Inferior parietal cortex (tissue), 1 donor: Measurements from ENCODE around the gene RNF157.
"Not testable (repeated sequence)": the region's sequence is repeated elsewhere in the genome, so short reads cannot be mapped to it uniquely, and the experiment has no call there.

Experiments
- DNase-seq: peaks from one replicate; pipeline ENCODE4 v3.0.0-alpha.2; 2016; ENCODE audit errors: extremely low spot score

The RNF157 gene

DNA sequence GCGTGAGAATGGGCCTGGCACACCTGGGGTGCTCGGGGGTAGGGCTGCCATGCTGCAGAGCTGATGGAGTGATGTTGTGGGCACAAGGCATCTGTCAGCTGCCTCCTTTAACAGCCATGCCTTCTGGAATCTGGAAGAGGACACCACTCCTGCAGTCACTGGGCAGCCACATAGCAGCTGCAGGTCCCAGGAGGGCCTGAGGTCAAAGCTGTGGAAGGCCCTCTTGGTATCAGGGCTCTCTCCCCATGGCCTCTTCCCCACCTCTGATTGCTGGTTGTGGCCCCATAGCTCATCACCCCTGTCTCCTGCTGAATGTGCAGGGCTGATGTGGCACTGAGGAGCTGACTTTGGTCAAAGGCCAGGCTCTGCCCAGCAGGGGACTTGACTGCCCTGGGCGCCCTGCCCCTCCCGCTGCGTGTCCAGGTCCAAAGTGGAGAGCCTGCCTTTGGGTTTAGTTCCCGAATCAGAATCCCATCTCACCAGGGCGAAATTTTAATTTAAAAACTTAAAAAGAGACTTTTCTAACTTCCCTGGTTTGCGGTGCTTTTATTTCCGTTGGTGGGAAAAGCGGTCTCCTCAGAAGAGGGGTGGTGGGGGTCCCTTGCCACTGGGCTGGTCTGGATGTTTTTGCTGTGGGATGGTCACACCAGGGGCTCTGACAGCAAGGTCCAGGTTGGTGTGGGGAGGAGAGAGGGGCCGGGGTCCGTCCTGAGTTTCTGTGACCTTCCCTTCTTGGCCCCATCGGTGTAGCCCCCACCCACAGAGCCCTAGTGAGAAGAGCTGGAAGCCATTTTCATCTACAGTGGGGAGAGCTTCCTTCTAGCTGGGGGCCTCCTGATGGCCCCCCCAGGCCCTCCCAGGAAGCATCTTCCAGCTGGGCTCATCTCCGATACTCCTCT is 30.7 kb upstream of the RNF157 start:
- DNase-seq, result no peak

DNA sequence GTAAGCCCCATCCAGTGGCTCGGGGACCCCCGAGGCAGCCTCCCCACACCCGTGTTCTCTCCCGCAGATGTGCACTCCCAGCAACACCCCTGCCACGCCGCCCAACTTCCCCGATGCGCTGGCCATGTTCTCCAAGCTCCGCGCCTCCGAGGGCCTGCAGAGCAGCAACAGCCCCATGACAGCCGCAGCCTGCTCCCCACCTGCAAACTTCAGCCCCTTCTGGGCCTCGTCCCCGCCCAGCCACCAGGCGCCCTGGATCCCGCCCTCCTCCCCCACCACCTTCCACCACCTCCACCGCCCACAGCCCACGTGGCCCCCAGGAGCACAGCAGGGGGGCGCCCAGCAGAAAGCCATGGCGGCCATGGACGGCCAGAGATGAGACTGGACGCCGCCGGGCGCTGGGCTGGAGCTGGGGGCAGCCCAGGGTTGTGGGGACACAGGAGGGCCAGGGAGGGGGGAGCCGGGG is 29.9 kb upstream of the RNF157 start:
- DNase-seq, result no peak

GRCh38 chr17:76268991-76269981 is 29.0 kb upstream of the RNF157 start:
- DNase-seq, result no peak

GRCh38 chr17:76268015-76268749 is 27.9 kb upstream of the RNF157 start:
- DNase-seq, result peak; percentile 64

- DNase-seq, result not testable (repeated sequence)
These were observed 27.3 kb upstream of the RNF157 start for GRCh38 chr17:76267581-76268001.

- no peak for DNase-seq
These were observed 26.8 kb upstream of the RNF157 start for GRCh38 chr17:76267051-76267576.

DNA sequence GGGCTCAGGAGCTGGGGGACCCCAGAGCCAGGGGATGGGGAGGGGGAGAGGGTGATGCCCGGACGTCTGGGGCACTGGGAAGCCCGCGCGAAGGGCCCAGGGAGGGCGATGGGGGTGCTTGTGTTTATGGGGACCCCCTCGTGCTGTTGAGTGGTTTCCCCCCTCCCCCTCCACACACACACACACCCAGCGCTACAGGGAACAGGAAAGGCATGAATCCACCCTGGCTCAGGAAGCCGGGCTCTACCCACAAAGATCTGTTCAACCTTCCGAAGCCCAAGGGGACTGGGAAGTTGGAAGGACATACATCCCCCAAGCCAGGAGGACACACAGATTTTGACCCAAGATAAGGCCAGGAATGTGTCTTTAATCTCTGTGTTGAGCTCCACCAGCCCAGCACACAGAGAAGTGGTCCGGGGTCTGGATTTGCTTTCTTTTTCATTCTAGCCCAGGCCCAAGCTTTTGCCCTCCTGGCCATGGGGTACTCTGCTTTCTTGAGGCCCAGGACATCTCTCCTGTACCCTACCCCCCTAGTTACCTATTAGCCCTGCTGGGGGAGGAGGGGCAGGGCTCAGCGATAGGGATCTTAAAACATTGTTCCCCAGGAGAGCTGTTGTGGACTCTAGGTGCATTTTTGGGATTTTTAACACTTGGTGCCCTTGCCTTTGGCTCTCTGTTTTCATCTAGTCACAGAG is 26.1 kb upstream of the RNF157 start:
- no peak for DNase-seq

DNA sequence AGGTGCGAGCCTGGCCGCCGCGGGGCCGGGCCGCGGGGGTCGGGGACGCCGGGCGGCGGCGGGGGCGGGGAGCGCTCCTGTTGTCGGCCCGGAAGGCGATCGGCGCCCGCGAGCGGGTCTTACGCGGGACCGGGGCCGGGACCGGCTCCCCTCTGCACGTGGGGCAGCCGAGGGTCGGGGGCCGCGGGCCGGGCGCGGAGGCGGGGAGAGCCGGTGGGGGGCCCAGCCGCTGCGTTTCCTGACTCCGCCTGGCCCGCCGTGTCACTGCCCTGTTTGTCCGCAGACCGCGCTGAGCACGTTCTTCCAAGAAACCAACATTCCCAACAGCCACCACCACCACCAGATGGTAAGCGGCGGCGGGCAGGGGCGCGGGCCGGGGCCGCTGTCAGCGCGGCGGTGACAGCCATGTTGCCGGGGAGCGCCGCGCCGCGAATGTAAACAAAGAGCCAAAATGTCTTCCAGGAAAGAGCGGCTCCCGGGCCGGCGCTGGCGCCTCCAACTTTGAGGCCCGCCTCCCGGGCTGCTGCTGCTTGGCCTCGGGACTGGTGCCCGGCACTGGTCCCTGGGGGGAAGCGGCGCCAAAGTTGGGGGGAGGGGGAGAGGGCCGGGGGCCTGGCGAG is 25.4 kb upstream of the RNF157 start:
- DNase-seq, result no peak

- DNase-seq, result peak; percentile 98
These were observed 24.7 kb upstream of the RNF157 start, which contains the start of gene UBALD2 for GRCh38 chr17:76264755-76265623. Gene UBALD2, plus strand, starts transcription at chr17:76265348. Its CDS starts 158 bp downstream, at chr17:76265506.

DNA sequence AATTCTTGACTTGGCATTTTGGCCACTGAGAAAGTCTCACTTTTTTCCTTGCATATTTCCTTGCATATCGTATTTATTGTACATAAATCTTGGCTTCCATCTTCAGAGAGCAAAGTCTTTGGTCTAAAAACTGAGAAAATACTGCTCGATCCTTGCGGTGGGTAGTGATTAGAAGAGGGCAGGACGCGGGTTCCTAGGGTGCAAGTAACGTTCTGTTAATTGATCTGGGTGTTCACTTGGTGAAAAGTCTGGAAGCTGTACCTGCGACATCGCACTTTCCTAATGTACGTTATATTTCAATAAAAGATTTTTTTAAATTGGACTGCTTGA is 24.1 kb upstream of the RNF157 start:
- DNase-seq, result no peak

- no peak for DNase-seq
These were observed 23.6 kb upstream of the RNF157 start for GRCh38 chr17:76263896-76264295.

GRCh38 chr17:76262732-76263344 is 22.5 kb upstream of the RNF157 start:
- DNase-seq, result no peak

- DNase-seq, result no peak
These were observed 21.3 kb upstream of the RNF157 start for GRCh38 chr17:76261421-76262215.

- DNase-seq, result no peak
These were observed 20.4 kb upstream of the RNF157 start for GRCh38 chr17:76260669-76261068.

DNA sequence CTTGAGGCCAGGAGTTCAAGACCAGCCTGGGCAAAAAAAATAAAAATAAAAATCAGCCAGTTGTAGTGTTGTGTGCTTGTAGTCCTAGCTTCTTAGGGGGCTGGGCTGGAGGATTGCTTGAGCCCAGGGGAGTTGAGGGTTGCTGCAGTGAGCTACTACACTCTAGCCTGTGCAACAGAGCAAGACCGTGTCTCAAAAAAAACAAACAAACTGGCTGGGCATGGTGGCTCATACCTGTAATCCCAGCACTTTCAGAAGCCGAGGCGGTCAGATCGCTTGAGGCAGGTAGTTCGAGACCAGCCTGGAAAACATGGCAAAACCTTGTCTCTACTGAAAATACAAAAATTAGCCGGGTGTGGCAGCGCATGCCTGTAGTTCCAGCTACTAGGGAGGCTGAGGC is 19.9 kb upstream of the RNF157 start:
- DNase-seq, result no peak

- DNase-seq, result not testable (repeated sequence)
These were observed 16.2 kb upstream of the RNF157 start for GRCh38 chr17:76256430-76257050.

DNA sequence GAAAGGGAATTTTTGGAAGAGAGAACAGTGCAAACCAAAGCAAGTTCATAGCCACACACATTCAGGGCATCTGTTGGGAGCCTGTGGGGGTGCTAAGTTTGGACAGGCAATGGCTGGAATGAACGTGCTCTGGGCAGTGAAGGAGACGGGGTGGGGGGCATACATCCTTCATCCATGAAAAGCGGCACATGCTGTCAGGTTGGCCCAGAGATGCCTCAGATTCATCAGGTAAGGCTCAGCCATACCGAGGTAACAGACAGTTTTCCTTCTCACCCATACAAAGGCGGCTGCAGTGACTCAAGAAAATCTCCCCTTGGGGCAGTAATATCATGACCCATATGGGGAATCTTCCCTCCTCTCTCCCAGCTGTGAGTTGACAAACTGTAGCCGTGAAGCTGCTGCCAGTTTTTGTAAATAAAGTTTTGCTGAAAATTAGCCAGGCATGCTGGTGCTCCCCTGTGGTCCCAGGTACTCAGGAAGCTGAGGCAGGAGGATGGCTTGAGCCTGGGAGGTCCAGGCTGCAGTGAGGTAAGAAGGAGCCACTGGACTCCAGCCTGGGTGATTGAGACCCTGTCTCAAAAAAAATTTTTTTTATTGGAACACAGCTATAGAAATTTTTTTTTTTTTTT is 15.6 kb upstream of the RNF157 start:
- DNase-seq, result no peak
